GM19240 (cell line): Measurements from ENCODE around the gene SPTSSB.

Experiments
- DNase-seq: peaks from one replicate; pipeline ENCODE4 v3.0.0; 2011; ENCODE audit warnings: low spot score; ENCODE audit not compliant: insufficient read length

The SPTSSB gene, protein sequence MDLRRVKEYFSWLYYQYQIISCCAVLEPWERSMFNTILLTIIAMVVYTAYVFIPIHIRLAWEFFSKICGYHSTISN

DNA sequence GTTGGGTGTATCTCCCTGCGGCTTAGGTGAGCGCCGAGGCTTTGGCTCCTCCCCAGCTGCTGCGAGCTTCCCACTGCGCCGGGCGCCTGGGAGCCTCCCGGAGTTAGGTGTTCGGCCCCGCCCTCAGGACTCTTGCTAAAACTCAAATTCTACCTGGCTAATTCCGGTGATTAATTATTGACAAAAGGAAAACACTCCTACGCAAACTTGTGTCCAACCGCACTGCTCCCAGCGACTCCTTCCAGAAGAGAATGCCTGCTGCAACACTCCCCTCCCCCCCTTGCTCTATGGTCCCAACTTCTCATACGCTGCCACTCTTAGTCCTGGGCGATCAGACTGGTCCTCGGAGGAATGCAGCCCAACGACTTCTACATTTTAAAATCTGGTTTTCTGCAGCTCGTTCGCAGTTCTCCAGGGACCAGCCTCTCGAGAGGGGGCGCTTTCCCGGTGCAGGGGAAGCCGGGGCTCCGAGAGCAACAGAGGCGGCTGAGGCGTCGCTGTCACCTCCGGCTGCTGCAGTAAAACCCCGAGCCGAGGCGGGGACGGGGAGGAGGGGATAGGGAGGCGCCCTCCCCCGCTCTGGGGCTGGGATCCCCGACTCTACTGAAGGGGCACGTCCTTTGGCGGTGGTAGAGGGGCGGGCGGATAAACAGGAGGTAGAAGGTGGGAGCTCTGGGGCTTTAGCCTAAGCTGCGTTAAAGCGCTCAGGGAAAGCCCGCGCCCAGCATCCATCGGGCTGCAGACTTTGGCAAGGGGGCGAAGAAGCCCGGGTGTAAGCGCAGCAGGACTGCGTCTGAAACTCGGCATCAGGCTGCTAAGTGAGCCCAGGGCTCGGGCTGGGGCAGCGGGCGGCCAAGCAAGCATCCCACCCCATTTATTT lies at the start of gene SPTSSB:
SPTSSB (minus strand) TSS at position 77 of the 880 bp plus-strand sequence. CDS start 25,194 bp downstream, outside the sequence.
- no peak for DNase-seq

DNA sequence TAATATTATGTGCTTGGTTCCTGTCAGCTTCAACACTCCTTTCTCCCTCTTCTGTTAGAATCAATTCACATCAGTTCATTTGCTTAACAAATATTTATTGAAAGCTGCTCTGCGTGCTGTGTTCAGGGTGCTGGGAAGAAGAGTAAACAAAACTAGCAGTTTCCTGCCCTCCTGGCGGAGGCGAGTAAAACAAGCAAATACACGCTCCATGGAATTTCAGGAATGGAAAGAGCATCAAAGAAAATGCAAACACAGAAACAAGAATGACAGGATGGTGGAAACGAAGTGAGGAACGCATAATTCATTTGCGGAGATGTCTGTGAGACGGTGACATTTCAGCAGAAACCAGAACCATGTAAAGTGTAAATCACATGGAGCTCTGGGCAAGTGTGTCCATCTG lies 49.4 kb upstream of the SPTSSB start:
- no peak for DNase-seq

DNA sequence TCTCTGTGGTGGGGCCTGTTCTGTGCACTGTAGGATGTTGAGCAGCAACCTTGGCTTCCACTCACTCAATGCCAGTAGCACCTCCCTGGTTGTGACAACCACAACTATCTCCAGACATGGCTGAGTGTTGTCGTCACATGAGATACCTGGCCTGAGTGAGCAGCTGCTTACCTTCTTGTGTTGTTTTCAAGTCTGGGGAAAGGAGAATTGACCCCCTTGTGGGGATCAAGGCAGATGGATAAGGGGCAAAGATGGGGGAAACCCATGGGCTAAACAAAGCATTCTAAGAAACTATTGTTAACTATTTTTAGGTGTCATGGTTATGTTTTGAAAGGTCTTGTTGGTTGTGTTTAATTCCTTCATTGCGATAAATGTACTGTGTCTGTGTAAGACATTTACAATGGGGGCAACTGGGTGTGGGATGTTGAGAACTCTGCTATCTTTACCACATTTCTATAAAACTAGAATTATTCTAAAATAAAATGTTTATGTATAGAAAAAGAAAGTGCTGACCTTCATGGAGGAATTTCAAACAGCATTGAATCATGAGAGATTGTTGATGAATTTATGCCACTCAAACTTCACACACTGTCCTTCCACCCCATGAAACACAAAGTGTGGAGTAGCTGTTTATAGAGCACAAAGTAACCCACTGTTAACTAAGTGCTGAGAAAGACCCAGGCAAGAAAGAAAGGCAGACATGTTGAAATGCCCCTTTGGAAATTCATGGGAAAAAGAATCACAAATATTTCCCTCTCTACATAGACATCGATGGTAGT lies 48.4 kb upstream of the SPTSSB start:
- no peak for DNase-seq

DNA sequence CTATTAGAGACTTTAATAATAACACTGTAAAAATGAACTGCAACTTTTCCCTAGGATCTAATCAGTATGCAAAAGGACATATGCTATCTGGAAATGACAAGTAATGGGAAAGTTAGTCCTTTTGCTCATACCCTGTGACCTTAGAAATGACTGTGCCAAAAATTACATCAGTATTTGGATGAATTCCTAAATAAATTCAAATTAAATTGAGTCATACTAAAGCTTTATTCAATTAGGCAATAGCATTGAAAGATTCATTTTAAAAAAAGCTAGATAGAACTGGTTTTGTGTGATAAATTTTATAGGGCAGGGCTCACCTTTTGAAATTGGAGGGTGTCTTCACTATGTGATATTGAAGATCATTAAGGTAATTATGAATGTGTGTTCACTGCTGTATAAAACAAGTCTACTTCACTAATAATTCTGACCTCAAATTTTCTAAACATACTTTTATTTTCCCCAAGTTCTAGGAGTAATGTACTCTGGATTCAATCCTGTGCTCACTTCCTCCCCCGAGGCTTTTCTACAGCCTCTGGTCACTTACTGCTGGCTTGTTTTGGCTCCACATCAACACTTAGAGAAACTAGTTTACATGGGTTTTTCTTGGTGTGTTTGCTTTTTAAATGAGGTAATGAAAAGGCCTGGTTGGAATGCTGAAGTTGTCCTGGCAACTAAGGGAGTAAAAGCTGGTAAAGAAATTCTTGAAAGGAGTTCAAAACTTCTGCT lies 44.4 kb upstream of the SPTSSB start:
- no peak for DNase-seq

DNA sequence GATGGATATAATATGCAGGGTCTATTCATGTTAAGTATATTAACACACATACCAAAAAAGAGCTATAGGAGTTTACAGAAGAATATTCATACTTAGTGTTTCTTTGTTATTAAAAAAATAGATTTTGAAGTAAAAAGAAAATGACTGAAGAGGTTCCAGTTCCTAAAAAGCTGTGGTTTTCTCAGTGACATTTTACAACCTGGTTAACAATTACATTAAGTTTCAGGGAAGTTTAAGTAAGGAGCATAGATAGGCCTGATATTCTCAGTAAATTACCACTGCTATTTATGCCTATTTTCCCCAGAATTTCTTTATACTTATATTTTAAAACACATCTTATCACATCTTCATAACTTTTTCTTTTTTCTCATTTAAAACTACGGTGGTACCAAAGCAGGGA lies 43.6 kb upstream of the SPTSSB start:
- no peak for DNase-seq

DNA sequence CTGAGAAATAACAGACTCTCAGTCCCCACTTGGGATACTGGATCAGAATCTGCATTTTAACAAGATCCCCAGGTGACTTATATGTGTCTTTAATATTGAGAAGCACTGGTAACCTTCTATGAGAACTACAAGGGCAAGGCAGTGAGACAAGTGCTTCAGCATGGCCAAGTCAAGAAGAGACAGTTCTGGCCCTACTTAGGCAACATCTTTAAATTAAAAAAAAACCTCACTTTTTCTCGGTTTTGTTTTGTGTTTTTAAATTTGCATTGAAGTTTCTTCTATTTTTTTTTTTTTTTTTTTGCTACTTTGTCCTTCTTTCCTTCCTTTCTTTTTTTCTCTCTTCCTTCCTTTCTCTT lies 42.5 kb upstream of the SPTSSB start:
- DNase-seq = no peak

DNA sequence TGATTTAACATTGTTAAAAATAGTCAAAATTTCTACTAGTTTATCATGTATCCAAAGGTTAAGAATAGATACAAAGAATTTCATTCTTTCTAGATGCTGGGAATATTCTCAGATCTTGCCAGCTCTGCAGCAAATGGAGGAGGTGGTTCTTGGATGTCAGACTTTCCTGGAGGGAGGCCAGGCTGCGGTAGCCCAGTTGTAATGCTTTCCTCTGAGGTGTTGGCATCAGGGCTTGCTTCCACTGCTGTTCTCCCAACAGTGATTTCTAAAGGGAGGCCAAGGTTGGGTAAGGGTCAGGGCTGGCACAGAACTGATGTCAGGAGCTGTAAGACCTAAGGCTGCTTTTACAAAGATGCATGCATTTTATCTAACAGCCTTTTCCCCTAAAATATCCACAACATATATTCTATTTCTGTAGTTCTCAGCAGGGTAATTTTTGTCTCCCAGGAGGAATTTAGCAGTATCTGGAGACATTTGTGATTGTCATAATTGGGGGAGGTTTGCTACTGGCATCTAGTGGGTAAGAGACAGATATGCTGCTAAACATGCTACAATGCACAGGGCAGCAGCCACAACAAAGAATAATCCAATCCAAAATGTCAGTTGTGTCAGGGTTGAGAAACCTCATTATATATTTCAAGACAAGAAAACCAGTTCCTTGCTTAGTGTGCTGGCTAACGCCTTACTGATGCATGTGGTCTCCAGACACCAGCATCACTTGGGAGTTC lies 42.0 kb upstream of the SPTSSB start:
- DNase-seq = no peak

DNA sequence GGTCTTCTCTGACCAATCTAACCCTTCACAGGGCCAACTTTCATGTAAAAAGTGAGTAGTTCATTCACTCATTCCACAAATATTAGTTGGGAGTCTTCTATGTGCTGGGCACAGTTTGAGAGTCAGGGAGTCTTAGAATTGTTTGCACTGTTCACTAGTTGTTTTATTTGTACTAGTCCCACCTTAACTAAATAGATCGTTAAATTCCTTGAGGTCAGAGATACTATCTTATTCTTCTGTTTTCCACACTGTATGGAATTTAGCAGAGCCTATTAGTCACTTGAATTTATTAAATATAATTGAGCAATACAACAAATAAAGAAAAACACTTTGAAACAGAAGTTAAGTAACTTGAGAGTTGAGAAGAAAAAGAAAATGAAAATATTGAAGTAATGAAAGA lies 40.8 kb upstream of the SPTSSB start:
- DNase-seq = no peak

DNA sequence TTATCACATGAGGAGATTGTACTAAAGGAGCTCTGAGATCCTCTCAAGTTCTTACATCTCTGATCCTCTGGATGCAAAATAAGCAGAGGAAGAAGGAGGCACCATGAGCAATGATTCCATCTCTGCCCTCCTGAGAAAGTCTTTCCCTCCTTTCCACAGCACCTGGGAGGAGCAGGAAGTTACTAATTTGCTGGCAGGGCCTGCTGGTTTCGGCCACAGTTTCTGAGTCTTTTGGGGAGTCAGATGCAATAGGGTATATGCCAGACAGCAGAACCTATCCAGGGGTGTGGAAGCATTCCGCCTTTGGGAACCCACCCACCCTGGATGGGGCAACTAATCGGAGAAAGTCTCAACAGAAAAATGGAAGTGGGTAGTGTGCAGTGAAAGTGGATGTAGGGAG lies 38.5 kb upstream of the SPTSSB start:
- DNase-seq = no peak

DNA sequence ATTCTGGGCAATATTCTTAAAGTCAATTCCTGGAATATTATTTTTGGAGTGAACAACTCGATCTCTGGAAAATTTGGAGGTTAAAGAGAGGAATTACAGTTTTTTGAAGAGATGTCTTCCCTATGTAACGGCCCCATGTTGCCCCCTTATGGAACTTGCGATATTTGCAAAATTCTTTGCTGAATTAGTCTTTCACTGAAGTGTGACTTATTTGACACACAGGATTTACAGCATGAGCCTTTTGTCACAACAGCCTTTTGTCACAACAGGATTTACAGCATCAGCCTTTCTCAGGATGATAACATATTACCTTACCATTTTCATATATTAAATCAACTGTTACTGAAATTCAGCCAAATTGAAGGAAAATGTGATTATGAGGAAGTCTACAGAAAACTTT lies 37.8 kb upstream of the SPTSSB start:
- DNase-seq = no peak

DNA sequence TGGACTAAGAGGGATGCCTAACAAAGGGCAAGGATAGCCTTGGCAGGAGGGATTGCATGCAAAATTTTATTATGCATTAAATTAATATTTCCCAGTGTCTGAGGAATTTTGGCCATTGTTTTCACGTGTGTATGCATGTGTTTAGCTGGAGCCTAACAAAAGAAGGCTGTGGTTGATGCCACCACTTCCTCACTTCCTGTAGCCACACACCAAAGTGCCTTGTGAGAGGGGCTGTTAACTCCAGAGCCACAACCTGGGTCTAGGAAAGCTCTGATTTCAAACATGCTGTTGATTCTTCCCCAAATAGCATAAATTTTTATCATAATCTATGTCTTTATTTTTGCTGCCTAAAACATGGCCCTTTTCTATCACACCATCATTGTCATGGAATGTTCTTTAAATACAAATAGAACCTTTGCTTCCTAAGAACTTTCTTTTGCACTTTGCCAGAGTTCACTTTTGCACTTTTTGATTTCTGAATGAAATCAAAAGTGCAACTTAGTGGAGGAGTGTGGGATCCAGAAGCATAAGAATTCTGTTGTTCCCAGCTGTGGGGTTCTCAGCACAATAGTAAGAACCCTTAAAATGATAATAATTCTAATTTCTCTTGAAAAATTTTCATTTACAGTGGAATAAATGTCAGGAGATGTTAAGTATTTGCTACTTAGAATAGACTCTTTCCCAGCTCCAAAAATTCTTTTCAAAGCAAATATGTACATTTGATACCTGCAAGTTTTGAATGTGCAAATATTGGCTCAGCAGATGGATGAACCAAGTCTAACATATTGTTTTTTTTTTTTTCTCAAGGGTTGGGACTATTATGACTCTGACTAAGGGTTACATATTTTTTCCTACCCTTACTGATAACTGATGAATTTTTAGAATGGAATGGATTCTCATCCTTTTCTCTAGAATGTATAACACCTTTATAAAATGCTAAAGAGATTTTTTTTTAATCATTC lies 35.6 kb upstream of the SPTSSB start:
- no peak for DNase-seq

DNA sequence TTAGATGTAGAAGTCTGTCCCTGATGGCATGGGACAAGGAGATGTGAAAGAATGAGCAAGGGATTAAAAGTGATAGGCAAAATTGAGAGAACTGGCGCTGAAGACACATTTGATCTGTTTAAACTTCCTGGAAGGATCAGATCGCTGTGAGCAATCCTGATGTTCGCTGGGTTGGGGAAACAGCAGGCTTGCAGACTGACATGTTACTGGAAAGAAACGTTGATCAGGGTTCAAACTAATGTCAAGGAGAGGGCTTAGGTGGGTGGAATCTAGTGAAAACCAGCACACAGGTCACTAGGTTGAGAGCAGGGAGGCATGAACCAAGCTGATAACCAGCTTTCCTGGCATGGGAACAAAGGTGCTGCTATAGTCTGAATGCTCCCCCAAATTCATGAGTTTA lies 34.5 kb upstream of the SPTSSB start:
- no peak for DNase-seq

DNA sequence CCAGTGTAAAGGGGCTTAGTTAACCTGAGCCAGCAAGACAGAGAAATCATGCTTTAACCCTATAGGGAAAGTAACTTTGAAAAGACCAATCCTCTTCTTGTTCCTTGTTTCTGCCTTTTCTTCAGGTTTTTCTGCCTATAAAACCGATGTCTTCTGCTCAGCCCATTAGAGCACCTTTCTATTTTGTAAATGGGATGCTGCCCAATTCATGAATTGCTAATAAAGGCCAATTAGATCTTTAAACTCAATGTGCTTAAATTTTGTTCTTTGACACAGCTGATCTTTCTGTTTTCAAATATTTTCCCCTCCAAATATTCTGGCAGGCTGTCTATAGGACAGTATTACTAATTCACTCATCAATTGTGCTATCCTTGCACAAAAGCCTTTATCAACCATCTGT lies 33.8 kb upstream of the SPTSSB start:
- no peak for DNase-seq

DNA sequence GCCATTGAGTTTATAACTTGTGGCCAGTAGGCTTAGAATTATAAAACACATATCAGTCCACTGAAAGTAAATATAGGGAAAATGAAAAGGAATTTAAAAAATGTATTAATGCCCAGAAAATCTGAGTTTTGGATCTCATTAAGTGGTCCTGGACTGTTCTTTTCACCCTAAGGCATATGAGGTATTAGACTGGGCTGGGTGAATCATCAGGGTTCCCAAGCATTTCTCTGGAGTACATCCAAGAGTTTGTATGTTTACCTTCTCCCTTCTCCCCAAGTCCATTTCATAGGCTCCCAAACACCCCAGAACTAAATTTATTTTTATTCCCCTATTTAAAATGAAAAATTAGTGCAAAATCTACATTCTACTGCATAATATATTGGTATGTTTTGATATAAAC lies 31.9 kb upstream of the SPTSSB start:
- no peak for DNase-seq

DNA sequence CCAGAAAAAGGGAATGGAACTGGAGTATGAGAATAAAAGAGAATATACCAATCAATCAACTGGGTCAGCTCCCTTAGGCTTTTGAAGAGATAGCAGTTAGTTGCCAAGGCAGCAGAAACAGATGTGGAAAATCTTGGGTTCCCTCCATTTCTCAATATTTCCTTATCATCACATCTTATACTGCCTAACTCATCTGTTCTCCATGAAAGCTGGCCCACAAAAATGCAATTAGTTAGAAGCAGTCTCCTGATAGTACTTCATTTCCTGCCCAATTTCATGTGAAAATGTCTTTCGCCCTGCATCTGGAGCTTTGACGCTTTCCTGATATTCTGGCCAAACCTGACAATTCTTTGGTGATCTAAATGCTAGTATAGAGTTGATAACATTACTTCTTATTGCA lies 30.1 kb upstream of the SPTSSB start:
- DNase-seq = no peak

DNA sequence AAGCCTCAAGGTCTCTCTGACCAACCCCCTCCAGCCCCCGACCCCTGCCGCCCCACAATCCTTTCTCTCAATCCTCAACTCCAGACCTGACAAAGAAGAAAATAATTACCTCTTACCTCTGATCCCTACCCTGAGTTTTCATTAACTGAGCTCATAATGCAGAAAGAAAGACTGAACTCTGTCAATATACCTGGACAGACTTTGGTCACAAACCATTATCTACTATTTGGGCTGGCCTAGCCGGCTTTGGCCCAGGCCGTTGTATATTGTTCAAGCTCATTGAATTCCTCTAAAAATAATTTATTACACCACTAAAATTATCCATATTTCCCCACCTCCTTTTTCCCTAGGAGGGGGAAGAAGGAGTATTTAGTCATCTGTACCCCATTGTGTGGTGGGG lies 29.3 kb upstream of the SPTSSB start:
- DNase-seq = no peak

DNA sequence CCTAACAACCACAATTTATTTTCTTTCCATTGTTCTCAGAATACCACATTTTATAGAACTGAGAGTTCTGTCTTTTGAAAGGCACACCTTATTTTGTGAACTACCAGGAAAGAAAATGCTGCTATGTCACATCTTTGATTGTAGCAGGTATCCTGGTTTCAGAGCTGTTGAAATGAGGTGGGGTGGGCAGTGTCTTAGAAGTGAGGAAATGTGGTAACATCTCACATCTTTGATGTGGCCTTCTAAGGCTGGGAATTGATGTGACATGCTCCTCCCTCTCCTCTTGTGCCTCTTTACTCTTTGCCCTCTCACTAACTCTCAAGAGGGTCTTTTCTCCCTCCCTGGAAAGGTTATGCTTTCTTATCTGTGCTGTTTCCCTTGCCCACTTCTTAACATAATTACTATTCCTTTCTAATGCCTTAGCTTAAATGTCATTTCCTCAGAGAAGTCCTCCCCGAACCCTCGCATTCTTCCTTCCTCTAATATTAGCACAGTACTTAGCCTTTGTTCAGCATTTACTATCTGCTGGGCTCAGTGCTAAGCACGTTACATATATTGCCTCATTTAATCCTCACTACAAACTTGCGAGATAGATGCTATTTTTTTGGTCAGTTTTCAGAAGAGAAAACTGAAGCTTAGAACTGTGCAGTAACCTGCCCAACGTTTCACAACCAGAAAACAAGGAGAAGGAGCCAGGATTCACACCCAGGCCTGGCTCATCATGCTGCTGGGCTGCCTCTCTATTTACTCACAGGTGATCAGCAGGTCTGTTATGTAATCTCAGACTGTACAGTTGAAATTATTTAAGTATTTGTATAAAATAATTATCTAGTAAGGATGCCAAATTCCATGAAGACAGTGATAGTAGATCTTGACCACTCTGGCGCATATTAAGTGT lies 24.0 kb upstream of the SPTSSB start:
- DNase-seq = no peak

DNA sequence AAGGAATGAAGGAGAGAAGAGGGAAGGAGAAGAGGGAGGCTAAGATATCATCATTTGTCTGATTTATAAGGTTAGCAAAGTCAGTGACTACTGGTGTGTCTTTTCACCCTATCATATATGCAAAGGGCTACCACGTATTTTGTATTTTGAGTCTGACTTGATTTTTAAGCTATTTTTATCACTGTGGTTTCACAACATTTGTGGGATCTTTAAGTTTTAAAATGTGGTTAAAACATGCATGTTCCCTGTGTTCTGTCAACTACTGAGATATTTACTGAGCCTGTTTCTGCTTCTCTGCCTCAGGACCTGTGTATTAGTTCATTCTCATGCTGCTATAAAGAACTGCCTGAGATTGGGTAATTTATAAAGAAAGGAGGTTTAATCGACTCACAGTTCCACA lies 22.5 kb upstream of the SPTSSB start:
- no peak for DNase-seq

DNA sequence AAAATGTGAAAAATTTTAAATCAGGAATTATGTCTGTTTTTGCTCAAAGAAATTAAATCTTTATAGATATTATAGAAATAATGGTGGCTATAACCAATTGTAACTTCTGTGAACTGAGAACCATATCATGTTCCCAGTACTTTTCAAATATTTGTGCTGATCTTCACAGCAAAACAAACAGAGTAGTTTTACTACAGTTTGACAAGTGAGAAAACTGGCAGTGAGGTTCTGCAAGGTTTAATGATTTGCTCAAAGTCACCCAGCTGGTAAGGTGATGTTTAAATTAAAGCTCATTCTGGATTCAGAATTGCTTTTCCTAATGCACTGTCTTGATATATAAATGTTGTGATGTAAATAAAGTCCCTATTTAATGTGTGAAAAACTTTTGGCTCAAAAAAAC lies 22.0 kb upstream of the SPTSSB start:
- no peak for DNase-seq
